ENCODE data around the gene EMID1.

The EMID1 gene

GRCh38 chr22:29165321-29166060, 40.2 kb upstream of the EMID1 start:
- DNase-seq (ENCODE audit: extremely low read depth, low read depth): no peak
- H3K4me3 ChIP-seq (replicated peaks; ENCODE audit: low read depth, low read length): no peak overlapping the region
- TF ChIP-seq CTCF (IDR thresholded peaks at IDR 0.05; ENCODE audit: low read depth, low read length, missing control alignments): no peak

- no peak for TF ChIP-seq CTCF (IDR thresholded peaks at IDR 0.05; ENCODE audit: low read depth, low read length, missing control alignments)
- no peak for DNase-seq (ENCODE audit: extremely low read depth, low read depth)
- H3K4me3 ChIP-seq (replicated peaks; ENCODE audit: low read depth, low read length): no peak overlapping the region
Measured at GRCh38 chr22:29166180-29166579, 39.5 kb upstream of the EMID1 start.

GRCh38 chr22:29167032-29167911, 38.4 kb upstream of the EMID1 start:
- H3K4me3 ChIP-seq (replicated peaks; ENCODE audit: low read depth, low read length): no peak overlapping the region
- TF ChIP-seq CTCF (IDR thresholded peaks at IDR 0.05; ENCODE audit: low read depth, low read length, missing control alignments): no peak
- DNase-seq (ENCODE audit: extremely low read depth, low read depth): no peak

- TF ChIP-seq CTCF (IDR thresholded peaks at IDR 0.05; ENCODE audit: low read depth, low read length, missing control alignments): no peak
- no peak overlapping the region for H3K4me3 ChIP-seq (replicated peaks; ENCODE audit: low read depth, low read length)
- no peak for DNase-seq (ENCODE audit: extremely low read depth, low read depth)
Measured at GRCh38 chr22:29171721-29172120, 34.0 kb upstream of the EMID1 start.

GRCh38 chr22:29172216-29172615, 33.5 kb upstream of the EMID1 start:
- no peak overlapping the region for H3K4me3 ChIP-seq (replicated peaks; ENCODE audit: low read depth, low read length)
- no peak for DNase-seq (ENCODE audit: extremely low read depth, low read depth)
- no peak for TF ChIP-seq CTCF (IDR thresholded peaks at IDR 0.05; ENCODE audit: low read depth, low read length, missing control alignments)

- no peak for TF ChIP-seq CTCF (IDR thresholded peaks at IDR 0.05; ENCODE audit: low read depth, low read length, missing control alignments)
- no peak overlapping the region for H3K4me3 ChIP-seq (replicated peaks; ENCODE audit: low read depth, low read length)
- DNase-seq (ENCODE audit: extremely low read depth, low read depth): no peak
Measured at GRCh38 chr22:29175312-29175835, 30.3 kb upstream of the EMID1 start.
